Large intestine (tissue), 3 donors: Measurements from ENCODE around the gene NOSTRIN. TPM values are rescaled to one million over a fixed set of nuclear protein-coding genes. Genes with fewer than 3 reads are reported as not detected.

Source experiments
- DNase-seq, 2 donors: peaks; one replicate each; pipeline versions ENCODE4 v3.0.0 to v3.0.0-alpha.2; 2013
- H3K27ac ChIP-seq: one replicate; pipeline ENCODE4 v1.5.1; 2013; ENCODE audit warnings: low read length
- H3K27me3 ChIP-seq: 2 replicates; pipeline ENCODE4 v1.6.1; 2013; ENCODE audit warnings: low read length; ENCODE audit not compliant: control insufficient read depth, insufficient read depth
- H3K36me3 ChIP-seq: 2 replicates; pipeline ENCODE4 v1.6.1; 2013; ENCODE audit warnings: low read length; ENCODE audit not compliant: control insufficient read depth, insufficient read depth
- H3K4me1 ChIP-seq: one replicate; pipeline ENCODE4 v1.6.1; 2013; ENCODE audit warnings: low read length; ENCODE audit not compliant: control insufficient read depth, insufficient read depth
- H3K4me3 ChIP-seq: one replicate; pipeline ENCODE4 v1.5.1; 2013; ENCODE audit warnings: low read length
- H3K9me3 ChIP-seq: one replicate; pipeline ENCODE4 v1.6.1; 2013; ENCODE audit warnings: mild to moderate bottlenecking, low read depth, low read length, moderate library complexity; ENCODE audit not compliant: control insufficient read depth
- WGBS: methylation state at CpG from one replicate; pipeline ENCODE4 v1.1.5; 2013; ENCODE audit warnings: low lambda C conversion rate; ENCODE audit not compliant: insufficient coverage; 5-methylcytosine and 5-hydroxymethylcytosine counted together
- polyA plus RNA-seq: library from polyadenylated mRNA; unstranded; fragments of 120-200 nt; gene quantifications from one replicate; pipeline ENCODE4 v1.2.1, GENCODE V29; 2013

Gene NOSTRIN
- polyA plus RNA-seq, 1 donor = 52.7 TPM

- H3K9me3 ChIP-seq = no peaks in the 10 kb centered on the region
- peak overlapping the region; percentile 98 for H3K27ac ChIP-seq
- no peak overlapping the region for H3K4me3 ChIP-seq
- no peaks in the 10 kb centered on the region for H3K27me3 ChIP-seq
- DNase-seq = peak in 1 of 2 donors; percentile 42
- peaks cover 27% of the 10 kb centered on the region for H3K4me1 ChIP-seq
- no CpG with 5 or more reads among the region's 2 CpGs for WGBS
- no peaks in the 10 kb centered on the region for H3K36me3 ChIP-seq
Measured at GRCh38 chr2:168801471-168801870, 966 bp upstream of the NOSTRIN start.

DNA sequence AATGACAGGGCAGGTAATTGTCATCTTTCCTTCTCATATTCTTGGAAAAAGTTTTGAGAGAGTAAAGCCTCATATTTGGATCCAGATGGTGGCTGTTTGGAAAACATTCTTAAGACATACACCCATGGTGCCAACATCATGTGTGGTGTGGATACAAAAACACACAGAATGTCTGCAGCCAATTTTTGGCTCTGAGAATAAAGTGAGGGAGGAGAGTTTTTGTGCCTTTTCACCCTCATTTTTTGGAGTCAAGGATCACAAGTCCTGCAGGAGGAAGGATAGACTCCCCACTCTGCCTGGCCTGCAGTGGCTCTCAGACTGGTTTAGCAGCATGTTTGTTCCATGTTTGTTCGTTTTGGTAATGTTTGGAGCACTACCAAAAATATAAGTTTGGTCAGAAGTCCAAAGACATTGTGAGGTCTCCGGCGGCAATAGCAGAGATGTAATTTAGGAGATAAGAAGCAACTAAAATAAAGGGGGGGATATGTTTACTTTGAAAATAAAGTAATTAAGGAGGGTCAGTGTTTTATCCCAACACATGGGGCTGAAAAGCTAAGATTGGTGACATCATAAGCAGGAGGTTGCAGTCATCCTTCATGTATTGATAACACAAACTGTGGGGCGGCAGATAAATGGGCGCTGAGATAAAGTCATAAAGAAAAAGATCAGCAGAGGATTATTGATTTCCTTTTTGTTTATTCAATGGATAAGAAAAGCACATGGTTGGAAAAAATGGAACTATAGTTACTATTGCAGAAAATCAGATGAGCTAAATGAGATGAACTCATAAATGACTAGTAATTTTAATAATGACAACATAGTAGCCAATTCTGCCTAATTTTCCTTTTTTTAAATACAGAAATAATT is 655 bp downstream of the NOSTRIN start:
- peak overlapping the region; percentile 98 for H3K27ac ChIP-seq
- peak overlapping the region; percentile 40 for H3K4me3 ChIP-seq
- H3K4me1 ChIP-seq = peaks cover 26% of the 10 kb centered on the region
- 0% methylated on average over 4 of the region's 5 CpGs for WGBS
- no peaks in the 10 kb centered on the region for H3K36me3 ChIP-seq
- no peaks in the 10 kb centered on the region for H3K9me3 ChIP-seq
- peak in 1 of 2 donors; percentile 69 for DNase-seq
- H3K27me3 ChIP-seq = no peaks in the 10 kb centered on the region

DNA sequence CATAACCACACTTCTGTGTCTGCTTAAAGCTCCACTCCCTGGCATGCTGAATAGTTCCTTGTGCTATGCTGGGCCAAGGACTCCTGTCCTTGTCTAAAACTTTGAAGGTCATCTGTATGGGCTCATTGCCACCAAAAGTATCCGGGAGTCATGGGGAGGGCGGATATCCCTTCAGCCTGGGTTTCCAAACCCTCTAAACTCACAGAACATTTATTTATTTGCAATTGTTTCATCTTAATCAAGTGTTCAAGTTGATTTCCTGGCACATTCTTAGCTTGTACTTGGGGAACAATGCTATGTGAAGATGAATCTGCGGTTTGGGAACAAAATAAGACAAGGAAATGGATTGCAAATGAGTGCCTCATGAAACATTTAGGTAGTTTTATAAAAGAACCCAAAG is 1.8 kb downstream of the NOSTRIN start:
- Histone ChIP-seq H3K9me3 (no peaks in the 10 kb centered on the region), H3K27ac (peak overlapping the region; percentile 98), H3K4me1 (peaks cover 18% of the 10 kb centered on the region), H3K27me3 (no peaks in the 10 kb centered on the region), H3K4me3 (no peak overlapping the region), H3K36me3 (no peaks in the 10 kb centered on the region)
- WGBS = 78% methylated on average over 3 of the region's 3 CpGs
- peak in 1 of 2 donors; percentile 46 for DNase-seq

DNA sequence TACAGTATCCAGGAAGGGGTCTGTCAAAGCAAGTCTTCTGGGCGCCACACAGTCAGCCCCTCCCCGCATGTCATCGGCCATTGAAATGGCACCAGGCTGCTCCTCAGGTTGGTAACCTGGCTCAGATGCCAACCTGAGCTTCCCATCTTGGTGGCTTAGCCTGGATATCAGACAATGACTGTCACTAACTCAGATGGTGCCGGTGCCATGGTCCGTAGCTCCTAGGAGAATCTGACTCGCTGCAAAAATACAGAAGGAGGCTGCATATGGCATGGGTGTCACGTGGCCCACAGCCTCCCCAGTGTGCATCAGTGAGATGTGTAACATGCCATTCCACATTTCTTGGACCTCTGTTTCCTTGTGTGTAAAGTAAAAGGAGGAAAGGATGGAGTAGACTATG is 3.2 kb downstream of the NOSTRIN start:
- WGBS = no CpG with 5 or more reads among the region's 7 CpGs
- Histone ChIP-seq H3K27me3 (no peaks in the 10 kb centered on the region), H3K27ac (no peak overlapping the region), H3K4me3 (no peak overlapping the region), H3K9me3 (no peaks in the 10 kb centered on the region), H3K4me1 (peaks cover 18% of the 10 kb centered on the region), H3K36me3 (no peaks in the 10 kb centered on the region)
- DNase-seq = no peak

DNA sequence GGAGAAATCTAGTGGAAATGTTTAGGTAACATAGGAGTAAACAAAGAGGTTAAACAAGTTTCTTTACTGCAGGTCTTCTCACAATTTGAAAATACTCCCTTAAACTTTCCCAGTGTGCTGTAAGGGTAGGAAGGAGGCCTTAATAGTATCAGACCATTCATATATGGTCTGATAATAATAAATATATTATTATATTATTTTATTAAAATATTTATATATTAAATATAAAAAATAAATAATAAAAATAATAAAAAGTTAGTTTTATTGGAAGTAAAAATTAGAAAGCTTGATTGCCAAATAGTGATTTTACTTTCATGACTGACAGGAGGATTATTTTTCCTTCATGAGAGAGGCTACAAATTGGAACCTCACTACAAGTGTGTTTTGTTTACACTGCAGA is 7.1 kb downstream of the NOSTRIN start:
- no peaks in the 10 kb centered on the region for H3K27me3 ChIP-seq
- no peaks in the 10 kb centered on the region for H3K9me3 ChIP-seq
- no peak overlapping the region for H3K27ac ChIP-seq
- H3K4me3 ChIP-seq = no peak overlapping the region
- no peak for DNase-seq
- H3K4me1 ChIP-seq = peaks cover 14% of the 10 kb centered on the region
- peaks cover 8% of the 10 kb centered on the region for H3K36me3 ChIP-seq

DNA sequence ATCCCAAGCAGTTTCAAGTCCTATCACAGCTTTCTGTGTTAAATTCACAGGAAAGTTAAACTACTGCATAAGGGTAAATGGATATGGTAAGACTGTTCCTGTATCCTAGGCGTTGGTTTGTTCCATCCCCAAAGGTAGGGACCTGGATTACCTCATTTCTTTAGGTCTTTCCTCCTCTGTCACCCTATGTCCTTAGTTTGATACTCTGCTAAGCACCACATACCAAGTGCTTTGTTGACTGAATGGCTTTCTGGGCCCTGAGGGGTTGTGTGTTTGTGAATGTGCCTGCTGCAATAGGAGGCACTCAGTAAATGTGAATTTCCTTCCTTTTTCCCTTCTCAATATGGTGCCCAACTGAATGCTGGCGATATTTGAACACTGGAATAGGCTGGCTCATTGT is 7.8 kb downstream of the NOSTRIN start:
- no peak overlapping the region for H3K4me3 ChIP-seq
- DNase-seq = no peak
- no CpG with 5 or more reads among the region's 2 CpGs for WGBS
- H3K9me3 ChIP-seq = no peaks in the 10 kb centered on the region
- peaks cover 11% of the 10 kb centered on the region for H3K4me1 ChIP-seq
- H3K27ac ChIP-seq = no peak overlapping the region
- no peaks in the 10 kb centered on the region for H3K27me3 ChIP-seq
- H3K36me3 ChIP-seq = peaks cover 8% of the 10 kb centered on the region

DNA sequence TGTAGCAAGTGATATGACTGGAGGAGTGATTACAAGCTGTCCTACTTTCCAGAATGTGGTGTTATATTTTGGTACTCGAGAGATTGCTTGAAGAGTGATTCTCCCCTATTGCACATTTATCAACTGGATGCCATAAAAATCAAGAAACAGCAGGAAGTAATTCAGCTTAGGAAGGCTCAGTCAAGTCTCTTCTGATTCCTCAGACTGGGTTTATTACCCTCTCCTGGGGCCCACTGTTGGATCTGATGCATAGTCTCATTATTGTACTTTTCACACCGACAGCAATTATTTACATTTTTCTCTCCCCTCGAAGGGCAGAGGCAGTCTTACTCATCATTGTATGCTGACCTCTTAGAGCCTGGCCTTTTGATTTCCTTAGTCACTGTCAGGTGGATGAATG is 9.3 kb downstream of the NOSTRIN start:
- DNase-seq = peak; percentile 68 to 88
- H3K27ac ChIP-seq = peak overlapping the region; percentile 74
- no peak overlapping the region for H3K4me3 ChIP-seq
- H3K4me1 ChIP-seq = peaks cover 11% of the 10 kb centered on the region
- no CpG with 5 or more reads among the region's 3 CpGs for WGBS
- peaks cover 8% of the 10 kb centered on the region for H3K36me3 ChIP-seq
- no peaks in the 10 kb centered on the region for H3K9me3 ChIP-seq
- H3K27me3 ChIP-seq = no peaks in the 10 kb centered on the region

DNA sequence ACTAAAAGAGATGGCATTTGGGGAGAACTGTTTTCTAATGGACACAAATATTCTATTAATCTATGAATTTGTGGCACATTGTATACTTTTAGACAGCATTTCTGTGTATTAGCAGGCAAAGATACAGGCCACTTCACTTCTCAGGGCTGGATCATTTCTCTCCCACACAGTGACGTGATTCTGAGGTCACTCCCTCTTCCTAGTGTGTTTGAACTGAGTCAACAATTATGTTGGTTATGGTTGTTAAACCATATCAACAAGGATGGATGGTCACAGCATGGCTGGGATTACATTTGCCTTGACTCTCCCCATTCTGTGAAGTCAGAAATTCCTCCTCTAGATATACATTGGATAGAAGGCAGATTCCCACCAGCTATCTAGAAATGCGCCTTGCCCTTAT is 11.6 kb downstream of the NOSTRIN start:
- no peaks in the 10 kb centered on the region for H3K27me3 ChIP-seq
- no CpG with 5 or more reads among the region's 2 CpGs for WGBS
- H3K4me3 ChIP-seq = no peak overlapping the region
- no peak for DNase-seq
- peaks cover 11% of the 10 kb centered on the region for H3K4me1 ChIP-seq
- no peaks in the 10 kb centered on the region for H3K9me3 ChIP-seq
- H3K27ac ChIP-seq = no peak overlapping the region
- peaks cover 13% of the 10 kb centered on the region for H3K36me3 ChIP-seq

GRCh38 chr2:168814939-168815907 is 12.8 kb downstream of the NOSTRIN start:
- DNase-seq = no peak
- 83% methylated on average over 1 of the region's 1 CpG for WGBS
- Histone ChIP-seq H3K4me3 (no peak overlapping the region), H3K9me3 (no peaks in the 10 kb centered on the region), H3K4me1 (peaks cover 11% of the 10 kb centered on the region), H3K27me3 (no peaks in the 10 kb centered on the region), H3K27ac (no peak overlapping the region), H3K36me3 (peaks cover 20% of the 10 kb centered on the region)

DNA sequence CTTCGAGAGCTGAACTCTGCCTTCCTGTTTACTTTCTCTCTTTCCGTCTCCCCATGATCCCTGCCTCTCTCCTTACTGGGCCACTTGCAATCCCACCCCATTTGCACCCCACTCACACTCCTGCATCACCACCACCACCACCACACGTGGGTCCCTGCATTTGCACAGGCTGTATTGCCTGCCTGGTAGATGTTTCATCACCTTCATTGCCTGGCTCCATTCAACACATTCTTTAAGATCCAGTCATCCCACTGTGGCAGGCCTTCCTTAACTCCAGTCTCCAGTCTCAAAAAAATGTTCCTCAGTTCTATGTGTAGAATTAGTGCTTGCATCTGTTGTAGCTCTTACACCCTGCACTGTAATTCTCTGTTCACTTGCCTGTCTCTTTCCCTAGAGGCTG is 13.9 kb downstream of the NOSTRIN start:
- WGBS = 100% methylated on average over 1 of the region's 3 CpGs
- Histone ChIP-seq H3K4me3 (no peak overlapping the region), H3K27me3 (no peaks in the 10 kb centered on the region), H3K36me3 (peaks cover 23% of the 10 kb centered on the region), H3K4me1 (peaks cover 8% of the 10 kb centered on the region), H3K27ac (no peak overlapping the region), H3K9me3 (no peaks in the 10 kb centered on the region)
- DNase-seq = no peak
